ENCODE results near the gene POLR3H. TPM values are rescaled to one million over a fixed set of nuclear protein-coding genes. Genes with fewer than 3 reads are reported as not detected.

Gene POLR3H
- total RNA-seq, 4 donors from 2014 or later = 5.6 to 8.4 (median 7.0) TPM

GRCh38 chr22:41526226-41526829 lies 17.9 kb downstream of the POLR3H start:
- Histone ChIP-seq H3K27me3 (no peaks in the 10 kb centered on the region), H3K4me1 (peaks cover 17 to 25% (median 22%) of the 10 kb centered on the region in 4 donors), H3K27ac (peak overlapping the region; percentile 75 to 86 (median 80)), H3K4me3 (no peak overlapping the region), H3K9me3 (no peaks in the 10 kb centered on the region), H3K36me3 (peaks cover 0 to 40% (median 13%) of the 10 kb centered on the region in 4 donors)
- in situ Hi-C loops (cut with MboI; ENCODE audit: low pct_ligation_motif_present in 1 of 4, low pct_unique_long_range_greater_than_20kb in 1 of 4, low sequenced_read_pairs in 3 of 4) = loop anchor here in 1 of 4 donors (5.0 kb wide), 1 partner anchor 124 kb away; no protein-coding TSS in a partner anchor
- intact Hi-C loops (cut with DNase I; ENCODE audit: low total_unique reads) = no loop called here
- TF ChIP-seq CTCF (IDR thresholded peaks at IDR 0.05) = no peak
- no peak for TF ChIP-seq EP300 (IDR thresholded peaks at IDR 0.05; ENCODE audit: low read depth)
- peak in 1 of 3 donors; percentile 9 for TF ChIP-seq POLR2AphosphoS5 (IDR thresholded peaks at IDR 0.05)
- TF ChIP-seq POLR2A (IDR thresholded peaks at IDR 0.05) = no peak
- 68 to 83% methylated on average over 1 to 12 of the region's 12 CpGs for WGBS, 2 donors (ENCODE audit: low coverage in 1 of 2)
- no peak for DNase-seq

- TF ChIP-seq POLR2AphosphoS5 (IDR thresholded peaks at IDR 0.05) (peak in 1 of 3 donors; percentile 6), POLR2A (IDR thresholded peaks at IDR 0.05) (no peak)
- intact Hi-C loops (cut with DNase I; ENCODE audit: low total_unique reads) = no loop called here
- Histone ChIP-seq H3K4me3 (no peak overlapping the region), H3K27ac (peak overlapping the region; percentile 75 to 86 (median 80)), H3K9me3 (no peaks in the 10 kb centered on the region), H3K27me3 (no peaks in the 10 kb centered on the region), H3K36me3 (peaks cover 0 to 40% (median 14%) of the 10 kb centered on the region in 4 donors), H3K4me1 (peaks cover 17 to 25% (median 22%) of the 10 kb centered on the region in 4 donors)
- DNase-seq = no peak
- in situ Hi-C loops (cut with MboI; ENCODE audit: low pct_ligation_motif_present in 1 of 4, low pct_unique_long_range_greater_than_20kb in 1 of 4, low sequenced_read_pairs in 3 of 4) = loop anchor here in 1 of 4 donors (5.0 kb wide), 1 partner anchor 123 kb away; no protein-coding TSS in a partner anchor
- 60 to 81% methylated on average over 2 to 9 of the region's 13 CpGs for WGBS, 2 donors (ENCODE audit: low coverage in 1 of 2)
Observed at GRCh38 chr22:41525450-41526225, 18.6 kb downstream of the POLR3H start.

GRCh38 chr22:41524809-41525449 lies 19.3 kb downstream of the POLR3H start:
- Histone ChIP-seq H3K4me1 (peaks cover 17 to 25% (median 22%) of the 10 kb centered on the region in 4 donors), H3K27me3 (no peaks in the 10 kb centered on the region), H3K36me3 (peaks cover 0 to 40% (median 16%) of the 10 kb centered on the region in 4 donors), H3K9me3 (no peaks in the 10 kb centered on the region), H3K27ac (peak overlapping the region; percentile 75 to 86 (median 80)), H3K4me3 (no peak overlapping the region)
- peak; percentile 38 for DNase-seq
- TF ChIP-seq POLR2A (IDR thresholded peaks at IDR 0.05) = no peak
- no peak for TF ChIP-seq POLR2AphosphoS5 (IDR thresholded peaks at IDR 0.05)
- TF ChIP-seq CTCF (IDR thresholded peaks at IDR 0.05) = no peak
- no peak for TF ChIP-seq EP300 (IDR thresholded peaks at IDR 0.05; ENCODE audit: low read depth)
- intact Hi-C loops (cut with DNase I; ENCODE audit: low total_unique reads) (no loop called here), in situ Hi-C loops (cut with MboI; ENCODE audit: low pct_ligation_motif_present in 1 of 4, low pct_unique_long_range_greater_than_20kb in 1 of 4, low sequenced_read_pairs in 3 of 4) (loop anchor here in 1 of 4 donors (5.0 kb wide), 1 partner anchor 123 kb away; no protein-coding TSS in a partner anchor)
- 51% methylated on average over 14 of the region's 17 CpGs; no CpG with 5 or more reads in 1 of the 2 donors for WGBS, 2 donors (ENCODE audit: low coverage in 1 of 2)

DNA sequence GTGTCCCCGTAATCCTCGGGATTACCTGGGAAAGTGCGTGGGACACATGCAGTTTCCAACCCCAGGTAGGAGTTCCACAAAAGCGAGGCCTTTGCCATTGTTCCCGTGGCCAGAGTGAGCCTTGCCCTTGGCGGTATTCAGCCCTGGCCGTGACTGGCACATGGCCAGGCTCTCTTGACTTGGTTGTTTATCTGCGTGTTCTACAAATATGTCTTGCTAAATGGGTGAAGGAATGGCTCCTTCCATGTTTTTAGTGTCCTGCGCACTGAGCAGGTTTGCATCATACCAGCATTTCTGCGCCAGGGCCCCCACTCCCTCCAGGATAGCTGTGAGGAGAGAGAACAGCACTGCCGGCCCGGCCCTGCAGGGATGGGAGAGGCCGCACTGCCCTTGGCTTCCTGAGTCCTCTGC lies 20.0 kb downstream of the POLR3H start:
- DNase-seq = peak; percentile 59
- H3K9me3 ChIP-seq = no peaks in the 10 kb centered on the region
- H3K27ac ChIP-seq = peak overlapping the region; percentile 75 to 86 (median 80)
- WGBS, 2 donors (ENCODE audit: low coverage in 1 of 2) = 67% methylated on average over 13 of the region's 13 CpGs; no CpG with 5 or more reads in 1 of the 2 donors
- intact Hi-C loops (cut with DNase I; ENCODE audit: low total_unique reads) (no loop called here), in situ Hi-C loops (cut with MboI; ENCODE audit: low pct_ligation_motif_present in 1 of 4, low pct_unique_long_range_greater_than_20kb in 1 of 4, low sequenced_read_pairs in 3 of 4) (no loop called here)
- peaks cover 17 to 25% (median 22%) of the 10 kb centered on the region in 4 donors for H3K4me1 ChIP-seq
- H3K4me3 ChIP-seq = no peak overlapping the region
- TF ChIP-seq POLR2A (IDR thresholded peaks at IDR 0.05) = no peak
- TF ChIP-seq POLR2AphosphoS5 (IDR thresholded peaks at IDR 0.05) = peak in 2 of 3 donors; percentile 18 to 50
- H3K36me3 ChIP-seq = peaks cover 0 to 37% (median 18%) of the 10 kb centered on the region in 4 donors
- H3K27me3 ChIP-seq = no peaks in the 10 kb centered on the region
